GM19467 (cell line): ENCODE measurements around the gene GALNT15.

ENCODE experiments used
- ATAC-seq: cut with Tn5 transposase; IDR thresholded peaks from one replicate; pipeline ENCODE4 v1.9.1; 2021; ENCODE audit warnings: mild to moderate bottlenecking, moderate library complexity; ENCODE audit not compliant: unreplicated experiment

The GALNT15 gene

GRCh38 chr3:16280671-16281070 lies 106.2 kb downstream of the GALNT15 start:
- no peak for ATAC-seq
